ENCODE data around the gene SLC19A2. TPM values are rescaled to one million over a fixed set of nuclear protein-coding genes. Genes with fewer than 3 reads are reported as not detected.
A peak's percentile ranks its signal among the peaks of the same experiment; 100 is the strongest.

Gene SLC19A2
- total and polyA plus RNA-seq, 2 of the 8 experiments (the other 6 are each of a cell fraction or from before 2014, with no cell fraction given): 21.2 to 23.2 TPM

GRCh38 chr1:169484683-169485430 lies 887 bp downstream of the SLC19A2 start:
- Histone ChIP-seq H3K23ac (ENCODE audit: insufficient read length) (no peak overlapping the region), H3K9me3 (ENCODE audit: insufficient read depth in 2 of 2, low read depth in 1 of 2, low read length in 1 of 2) (no peaks in the 10 kb centered on the region), H3K4ac (replicated peaks; ENCODE audit: insufficient read length, low read depth, low read length) (no peak overlapping the region), H2BK15ac (ENCODE audit: low read length) (no peak overlapping the region), H2AK5ac (ENCODE audit: low read depth, low read length) (no peak overlapping the region; the same call in 1 of the 2 replicates), H2BK5ac (ENCODE audit: low read depth, low read length) (peak overlapping the region; percentile 61; the same call in 1 of the 2 replicates), H3K18ac (ENCODE audit: extremely low read depth, low read length) (0 out of 2 replicates have a peak overlapping the region, but pooled peaks have one; percentile 49), H4K20me1 (replicated peaks in 1 of 2; ENCODE audit: control insufficient read depth in 1 of 2, insufficient read depth in 2 of 2, low read length in 2 of 2) (peaks cover 0 to 7% of the 10 kb centered on the region in 2 experiments), H3K56ac (replicated peaks; ENCODE audit: insufficient read length, low read depth, low read length) (peak overlapping the region; percentile 72), H3K14ac (ENCODE audit: insufficient read length) (no peak overlapping the region), H3K4me3 (ENCODE audit: extremely low read depth in 1 of 4, insufficient read depth in 2 of 4, low read depth in 3 of 4, low read length in 4 of 4) (peak overlapping the region; percentile 82 to 91 (median 84)), H3K4me1 (replicated peaks in 1 of 4; ENCODE audit: control insufficient read depth in 3 of 4, insufficient read depth in 4 of 4, low read length in 3 of 4) (peaks cover 0 to 25% (median 10%) of the 10 kb centered on the region in 4 experiments; a peak in 4 of 7 replicates), H4K8ac (ENCODE audit: extremely low read depth, insufficient read depth, low read length) (peak overlapping the region; percentile 94), H2BK20ac (ENCODE audit: low read length) (no peak overlapping the region), H2BK120ac (replicated peaks; ENCODE audit: low read depth, low read length) (no peak overlapping the region), H3K4me2 (ENCODE audit: insufficient read depth in 1 of 2, low read depth in 2 of 2, low read length in 2 of 2) (peak overlapping the region; percentile 88 to 94), H2BK12ac (ENCODE audit: low read depth, low read length) (no peak overlapping the region), H3K9ac (replicated peaks in 1 of 4; ENCODE audit: extremely low read depth in 1 of 4, low read depth in 3 of 4, low read length in 3 of 4) (peak overlapping the region; percentile 76 to 91 (median 83)), H4K91ac (replicated peaks; ENCODE audit: insufficient read length, low read length) (no peak overlapping the region), H3K27ac (ENCODE audit: low read depth, low read length) (peak overlapping the region; percentile 78; the same call in 1 of the 2 replicates), H3K27me3 (replicated peaks in 1 of 4; ENCODE audit: control insufficient read depth in 3 of 4, extremely low read depth in 1 of 4, insufficient read depth in 3 of 4, low read length in 3 of 4) (no peaks in the 10 kb centered on the region), H3K36me3 (ENCODE audit: control insufficient read depth in 2 of 4, insufficient read depth in 4 of 4, low read length in 3 of 4) (no peaks in the 10 kb centered on the region), H2AFZ (ENCODE audit: low read length) (0 out of 2 replicates have a peak overlapping the region, but pooled peaks have one; percentile 16), H3K79me2 (ENCODE audit: control insufficient read depth in 1 of 2, insufficient read depth in 2 of 2, low read length in 2 of 2) (peaks cover 10 to 52% of the 10 kb centered on the region in 2 experiments; a peak in 3 of 4 replicates), H3K79me1 (ENCODE audit: low read depth, low read length) (peaks cover 9% of the 10 kb centered on the region), H4K5ac (ENCODE audit: insufficient read length, low read depth, low read length) (no peak overlapping the region), H3K23me2 (ENCODE audit: low read depth, low read length) (peaks cover 12% of the 10 kb centered on the region)
- DNase-seq (ENCODE audit: low read depth in 1 of 2, low spot score in 2 of 2) (no peak), FAIRE-seq (no peak)
- ChIA-PET CTCF (ENCODE audit: partially characterized antibody) (interaction anchor here (1.5 kb wide), 1 partner anchor 12 kb away, joined by 5 read pairs; no protein-coding TSS in a partner anchor), POLR2A (ENCODE audit: partially characterized antibody) (interaction anchor here (1.0 to 1.6 kb wide), 6 partner anchors 15 to 117 kb away, joined by 3 to 6 read pairs (median 3); partner anchors contain the start of genes BLZF1 and NME7)
- WGBS, 2 experiments (ENCODE audit: extremely low coverage in 1 of 2, insufficient coverage in 1 of 2, insufficient read length in 1 of 2, insufficient replicate concordance in 2 of 2, low coverage in 1 of 2, low lambda C conversion rate in 2 of 2, missing lambda C conversion rate in 1 of 2): 16% methylated on average over 15 of the region's 15 CpGs; no CpG with 5 or more reads in 1 of the 2 experiments
- TF ChIP-seq SP2 (IDR thresholded peaks at IDR 0.05; ENCODE audit: low read length) (no peak), SAP30 (IDR thresholded peaks at IDR 0.05; ENCODE audit: insufficient read depth, insufficient replicate concordance, low read length) (peak; percentile 90), RFX5 (IDR thresholded peaks at IDR 0.05; ENCODE audit: borderline replicate concordance, low read depth, low read length) (no peak), MAFK (IDR thresholded peaks at IDR 0.05; ENCODE audit: low read depth, low read length) (no peak), MAX (IDR thresholded peaks at IDR 0.05) (peak; percentile 78), KDM5A (IDR thresholded peaks at IDR 0.05; ENCODE audit: low read length) (no peak), CREB1 (IDR thresholded peaks at IDR 0.05) (0 out of 2 replicates have a peak, but pooled peaks have one; percentile 15), SIX5 (IDR thresholded peaks at IDR 0.05; ENCODE audit: low read depth, low read length) (no peak), POLR2AphosphoS5 (IDR thresholded peaks at IDR 0.05; ENCODE audit: low read depth, low read length) (0 out of 2 replicates have a peak, but pooled peaks have one; percentile 31), SRF (IDR thresholded peaks at IDR 0.05; ENCODE audit: low read depth, low read length) (no peak), ASH2L (IDR thresholded peaks at IDR 0.05; ENCODE audit: low read length) (peak; percentile 23), SP4 (IDR thresholded peaks at IDR 0.05; ENCODE audit: low read length) (no peak)

All from H1 (cell line).